Measurements from ENCODE around the gene IRF1. TPM values are rescaled to one million over a fixed set of nuclear protein-coding genes. Genes with fewer than 3 reads are reported as not detected.

IRF1 gene
- total and polyA plus RNA-seq, 2 of the 4 experiments (the other 2 are of a cell fraction), result 11.1 to 18.9 TPM

DNA sequence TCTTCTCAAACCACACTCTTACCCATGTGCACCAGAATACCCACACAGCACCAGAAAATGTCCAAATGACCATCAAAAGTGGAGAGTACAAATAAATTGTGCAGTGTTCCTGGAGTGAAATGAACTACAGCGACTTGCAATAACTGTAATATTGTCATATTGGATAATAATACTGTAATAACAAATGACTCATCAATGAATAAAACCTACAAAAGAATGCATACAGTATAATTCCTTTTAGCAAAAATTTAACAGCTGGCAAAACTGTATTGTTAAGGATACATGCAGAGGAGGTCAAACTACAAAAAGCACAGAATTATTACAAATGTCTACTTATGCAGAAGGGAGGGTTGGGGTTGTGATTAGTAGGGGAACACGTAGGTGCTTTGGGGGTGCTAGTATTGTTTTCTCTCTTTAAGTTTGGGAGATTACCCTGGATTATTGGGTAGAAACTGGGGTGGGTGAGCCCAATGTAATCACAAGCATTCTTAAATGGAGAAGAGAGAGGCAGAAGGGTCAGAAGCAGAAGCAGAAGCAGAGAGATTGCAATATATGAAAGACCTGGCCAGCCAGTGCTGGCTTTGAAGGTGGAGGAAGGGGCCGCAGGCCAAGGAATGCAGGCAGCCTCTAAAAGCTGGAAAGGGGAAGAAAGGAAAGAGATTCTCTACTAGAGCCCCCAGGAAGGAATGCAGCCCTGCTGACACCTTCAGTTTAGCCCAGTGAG is 21.8 kb downstream of the IRF1 start (continued):
- TF ChIP-seq, protein P1, sequence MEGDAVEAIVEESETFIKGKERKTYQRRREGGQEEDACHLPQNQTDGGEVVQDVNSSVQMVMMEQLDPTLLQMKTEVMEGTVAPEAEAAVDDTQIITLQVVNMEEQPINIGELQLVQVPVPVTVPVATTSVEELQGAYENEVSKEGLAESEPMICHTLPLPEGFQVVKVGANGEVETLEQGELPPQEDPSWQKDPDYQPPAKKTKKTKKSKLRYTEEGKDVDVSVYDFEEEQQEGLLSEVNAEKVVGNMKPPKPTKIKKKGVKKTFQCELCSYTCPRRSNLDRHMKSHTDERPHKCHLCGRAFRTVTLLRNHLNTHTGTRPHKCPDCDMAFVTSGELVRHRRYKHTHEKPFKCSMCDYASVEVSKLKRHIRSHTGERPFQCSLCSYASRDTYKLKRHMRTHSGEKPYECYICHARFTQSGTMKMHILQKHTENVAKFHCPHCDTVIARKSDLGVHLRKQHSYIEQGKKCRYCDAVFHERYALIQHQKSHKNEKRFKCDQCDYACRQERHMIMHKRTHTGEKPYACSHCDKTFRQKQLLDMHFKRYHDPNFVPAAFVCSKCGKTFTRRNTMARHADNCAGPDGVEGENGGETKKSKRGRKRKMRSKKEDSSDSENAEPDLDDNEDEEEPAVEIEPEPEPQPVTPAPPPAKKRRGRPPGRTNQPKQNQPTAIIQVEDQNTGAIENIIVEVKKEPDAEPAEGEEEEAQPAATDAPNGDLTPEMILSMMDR (conservative IDR thresholded peaks at IDR 0.05; ENCODE audit: low read depth, low read length), result no peak
